Caco-2 (cell line): Measurements from ENCODE around the gene XIRP2. TPM values are rescaled to one million over a fixed set of nuclear protein-coding genes. Genes with fewer than 3 reads are reported as not detected.

ENCODE experiments used
- BruUV-seq: library from RNA; stranded (reverse); fragments of 400-500 nt; replicated peaks from 2 replicates; lab custom pipeline; 2021; lab: Mats Ljungman, UMichigan
- CTCF ChIA-PET: fragments of 300-600 bp; sonication (Branson Sonifier 250); formaldehyde crosslinking; loops from one replicate; lab custom pipeline; 2022; ENCODE audit warnings: antibody characterized with exemption; lab: Charles Lee
- POLR2A ChIA-PET: fragments of 300-600 bp; sonication (Branson Sonifier 250); formaldehyde crosslinking; loops from one replicate; lab custom pipeline; 2022; ENCODE audit warnings: antibody characterized with exemption; lab: Charles Lee
- DNase-seq, 2 experiments: peaks; one replicate each; pipeline versions ENCODE4 v3.0.0 to v3.0.0-alpha.2; 2020 to 2022
- H3K27me3 ChIP-seq: replicated peaks from 2 replicates; pipeline ENCODE4 v1.6.0; 2011; ENCODE audit warnings: low read length; ENCODE audit not compliant: control insufficient read depth, insufficient read depth
- H3K36me3 ChIP-seq: 2 replicates; pipeline ENCODE4 v1.5.1; 2011; ENCODE audit warnings: low read length; ENCODE audit not compliant: control insufficient read depth, insufficient read depth
- H3K4me1 ChIP-seq: fragments of 250-450 bp; sonication (Bioruptor Pico); 2 replicates; pipeline ENCODE4 v1.5.1; 2020; ENCODE audit warnings: mild to moderate bottlenecking
- H3K4me3 ChIP-seq: 2 replicates; pipeline ENCODE4 v1.5.1; 2011; ENCODE audit warnings: low read depth, mild to moderate bottlenecking, control low read depth, low read length
- H3K9me3 ChIP-seq: fragments of 250-450 bp; sonication (Bioruptor Pico); 2 replicates; pipeline ENCODE4 v1.5.1; 2020; ENCODE audit warnings: mild to moderate bottlenecking, moderate library complexity
- H3K27ac Mint-ChIP-seq: one replicate; pipeline ENCODE4 v1.8.0; 2022; ENCODE audit warnings: mixed read lengths; ENCODE audit not compliant: unreplicated experiment
- H3K27me3 Mint-ChIP-seq: one replicate; pipeline ENCODE4 v1.8.0; 2022; ENCODE audit warnings: mixed read lengths; ENCODE audit not compliant: insufficient read depth, unreplicated experiment
- H3K36me3 Mint-ChIP-seq: one replicate; pipeline ENCODE4 v1.8.0; 2022; ENCODE audit warnings: mild to moderate bottlenecking, mixed read lengths; ENCODE audit not compliant: insufficient read depth, unreplicated experiment
- H3K4me1 Mint-ChIP-seq: one replicate; pipeline ENCODE4 v1.8.0; 2022; ENCODE audit warnings: low read depth, mixed read lengths; ENCODE audit not compliant: unreplicated experiment
- H3K4me3 Mint-ChIP-seq: one replicate; pipeline ENCODE4 v1.8.0; 2022; ENCODE audit warnings: mild to moderate bottlenecking, moderate library complexity, mixed read lengths; ENCODE audit not compliant: unreplicated experiment
- H3K9me3 Mint-ChIP-seq: one replicate; pipeline ENCODE4 v1.8.0; 2022; ENCODE audit warnings: mixed read lengths; ENCODE audit not compliant: unreplicated experiment
- CTCF ChIP-seq, 2 experiments: fragments of 200-600 bp in 1 of 2; IDR thresholded peaks; 1 replicate in 1 of 2; 2 replicates in 1 of 2; pipeline versions ENCODE4 v1.5.1 to v1.8.0; 2011 to 2022; ENCODE audit warnings: antibody characterized with exemption in 1 of 2, control low read depth in 1 of 2, inconsistent platforms in 1 of 2, low read depth in 1 of 2, low read length in 1 of 2, mild to moderate bottlenecking in 1 of 2, moderate library complexity in 1 of 2; ENCODE audit not compliant: insufficient read depth in 1 of 2, severe bottlenecking in 1 of 2, unreplicated experiment in 1 of 2
- intact Hi-C: fragments of 100-400 bp; cut with micrococcal nuclease; formaldehyde crosslinking; loops from one replicate; pipeline ENCODE4 v1.10.0; 2022; ENCODE audit not compliant: unreplicated experiment
- total RNA-seq: library from RNA; stranded (reverse); gene quantifications from 2 replicates; pipeline ENCODE4 v1.2.3, GENCODE V29; 2022

Gene XIRP2
- total RNA-seq, 1 experiment from 2014 or later = not detected

DNA sequence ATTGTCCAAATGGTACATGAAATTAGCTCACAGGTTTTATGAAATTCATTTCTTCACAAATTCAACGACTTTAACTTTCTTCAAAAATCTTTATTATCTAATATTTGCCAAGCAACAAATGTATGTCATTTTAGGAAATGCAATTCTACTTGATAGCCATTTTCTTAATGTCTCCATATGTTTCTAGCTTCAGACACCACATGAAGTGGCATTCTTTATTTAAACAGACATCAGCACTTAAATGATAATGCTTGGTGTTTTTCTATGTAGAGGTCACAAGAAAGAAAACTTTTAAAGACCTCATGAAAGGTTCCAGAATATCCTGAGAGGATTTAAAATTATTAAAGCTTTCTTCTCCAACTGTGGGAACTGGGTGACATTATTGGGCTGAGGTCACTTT is 44.2 kb upstream of the XIRP2 start:
- no TSS peak for BruUV-seq
- peaks cover 2% of the 10 kb centered on the region; the same call in 1 of the 2 replicates for H3K9me3 ChIP-seq
- no peak overlapping the region for H3K4me3 ChIP-seq
- H3K4me1 ChIP-seq = no peaks in the 10 kb centered on the region
- H3K4me3 Mint-ChIP-seq = no peak overlapping the region
- H3K27me3 ChIP-seq = no peaks in the 10 kb centered on the region
- H3K27ac Mint-ChIP-seq = no peak overlapping the region
- no peaks in the 10 kb centered on the region for H3K36me3 ChIP-seq
- no peaks in the 10 kb centered on the region for H3K27me3 Mint-ChIP-seq
- H3K36me3 Mint-ChIP-seq = no peaks in the 10 kb centered on the region
- TF ChIP-seq CTCF (IDR thresholded peaks at IDR 0.05; ENCODE audit: insufficient read depth in 1 of 2, low read depth in 1 of 2, low read length in 1 of 2, severe bottlenecking in 1 of 2, unreplicated experiment in 1 of 2) = no peak
- peaks cover 3% of the 10 kb centered on the region for H3K9me3 Mint-ChIP-seq
- intact Hi-C loops = no loop called here
- DNase-seq = no peak
- POLR2A ChIA-PET = no interaction called here
- no peaks in the 10 kb centered on the region for H3K4me1 Mint-ChIP-seq
- CTCF ChIA-PET = no interaction called here

DNA sequence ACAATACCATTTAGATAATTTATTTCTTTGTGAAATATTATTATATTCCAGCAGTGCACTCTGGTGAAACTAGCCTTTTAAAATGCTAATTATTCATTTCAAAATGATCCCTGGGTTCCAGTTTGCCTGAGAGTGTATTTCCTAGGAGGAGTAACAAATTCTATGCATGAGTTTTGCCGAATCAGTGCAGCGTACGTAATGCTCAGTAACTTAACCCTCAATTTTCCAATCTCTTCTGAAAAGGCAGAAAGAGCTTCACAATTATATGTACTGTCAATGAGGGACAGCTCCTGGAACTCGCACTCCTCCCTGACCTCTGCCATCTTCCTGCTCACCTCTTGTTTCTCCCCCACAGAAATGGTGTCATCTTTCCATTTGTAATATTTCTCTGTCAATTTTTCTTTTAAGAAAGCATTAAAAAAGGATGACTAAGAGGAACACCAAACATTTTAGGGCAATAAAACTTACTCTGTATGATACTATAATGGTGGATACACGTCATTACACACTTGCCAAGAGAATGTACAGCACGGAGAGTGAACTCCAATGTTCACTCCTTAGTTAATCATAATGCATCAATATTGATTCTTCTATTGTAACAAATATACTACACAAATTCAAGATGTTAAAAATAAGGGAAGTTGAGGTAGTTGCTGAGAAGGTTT is 25.7 kb upstream of the XIRP2 start:
- Histone ChIP-seq H3K4me3 (no peak overlapping the region), H3K4me1 (no peaks in the 10 kb centered on the region), H3K36me3 (no peaks in the 10 kb centered on the region), H3K9me3 (no peaks in the 10 kb centered on the region), H3K27me3 (no peaks in the 10 kb centered on the region)
- TF ChIP-seq CTCF (IDR thresholded peaks at IDR 0.05; ENCODE audit: insufficient read depth in 1 of 2, low read depth in 1 of 2, low read length in 1 of 2, severe bottlenecking in 1 of 2, unreplicated experiment in 1 of 2) = no peak
- no peaks in the 10 kb centered on the region for H3K36me3 Mint-ChIP-seq
- POLR2A ChIA-PET = no interaction called here
- H3K9me3 Mint-ChIP-seq = no peaks in the 10 kb centered on the region
- H3K4me1 Mint-ChIP-seq = no peaks in the 10 kb centered on the region
- no peaks in the 10 kb centered on the region for H3K27me3 Mint-ChIP-seq
- intact Hi-C loops = no loop called here
- CTCF ChIA-PET = no interaction called here
- H3K4me3 Mint-ChIP-seq = no peak overlapping the region
- H3K27ac Mint-ChIP-seq = no peak overlapping the region
- no TSS peak for BruUV-seq
- DNase-seq = no peak

DNA sequence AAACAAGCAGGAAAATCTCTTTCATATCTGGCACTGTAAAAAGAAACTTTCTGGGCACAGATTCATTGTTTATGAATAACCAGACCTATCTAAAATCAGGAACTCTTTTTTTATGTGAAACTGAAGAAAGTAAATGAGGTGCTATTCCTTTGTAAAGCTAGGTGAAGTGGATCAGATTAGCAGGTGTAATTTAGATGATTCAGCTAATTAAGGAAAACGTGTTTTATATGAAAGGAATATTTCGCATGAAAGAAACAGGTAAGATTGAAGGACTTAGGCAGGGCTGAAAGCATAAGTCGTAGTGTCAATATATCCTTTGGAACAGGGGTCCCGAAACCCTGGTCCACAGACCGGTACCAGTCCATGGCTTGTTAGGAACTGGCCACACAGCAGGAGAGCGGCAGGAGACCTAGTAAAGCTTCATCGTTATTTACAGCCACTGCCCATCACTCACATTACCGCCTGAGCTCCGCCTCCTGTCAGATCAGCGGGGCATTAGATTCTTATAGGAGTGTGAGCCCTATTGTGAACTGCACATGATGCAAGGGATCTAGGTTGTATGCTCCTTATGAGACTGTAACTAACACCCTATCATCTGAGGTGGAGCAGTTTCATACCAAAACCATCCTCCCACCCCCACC is 20.3 kb upstream of the XIRP2 start:
- H3K4me3 ChIP-seq = no peak overlapping the region
- no peaks in the 10 kb centered on the region for H3K36me3 ChIP-seq
- Mint-ChIP-seq H3K36me3 (no peaks in the 10 kb centered on the region), H3K4me3 (no peak overlapping the region), H3K9me3 (no peaks in the 10 kb centered on the region), H3K4me1 (no peaks in the 10 kb centered on the region), H3K27ac (no peak overlapping the region), H3K27me3 (peaks cover 2% of the 10 kb centered on the region)
- BruUV-seq = no TSS peak
- TF ChIP-seq CTCF (IDR thresholded peaks at IDR 0.05; ENCODE audit: insufficient read depth in 1 of 2, low read depth in 1 of 2, low read length in 1 of 2, severe bottlenecking in 1 of 2, unreplicated experiment in 1 of 2) = no peak
- CTCF ChIA-PET = no interaction called here
- no peak for DNase-seq
- no peaks in the 10 kb centered on the region for H3K27me3 ChIP-seq
- no peaks in the 10 kb centered on the region for H3K4me1 ChIP-seq
- 0 out of 2 replicates have a peak, but pooled peaks cover 2% of the 10 kb centered on the region for H3K9me3 ChIP-seq
- POLR2A ChIA-PET = no interaction called here
- intact Hi-C loops = no loop called here
